Right lung (tissue), 5 donors: ENCODE measurements around the gene FAM78A. TPM values are rescaled to one million over a fixed set of nuclear protein-coding genes. Genes with fewer than 3 reads are reported as not detected.
"Not testable (repeated sequence)": the region's sequence is repeated elsewhere in the genome, so short reads cannot be mapped to it uniquely, and the experiment has no call there.

Experiments
- DNase-seq, 2 donors: peaks; one replicate each; pipeline ENCODE4 v3.0.0-alpha.2; 2013
- polyA plus RNA-seq, 5 donors: library from polyadenylated mRNA; unstranded; fragments of 120-200 nt; gene quantifications; one replicate each; pipeline versions ENCODE4 v1.2.1 to v1.2.3, GENCODE V29; 2013; ENCODE audit warnings: inconsistent platforms in 1 of 5, low replicate concordance in 1 of 5; ENCODE audit not compliant: insufficient read length in 5 of 5, insufficient read depth in 1 of 5

FAM78A gene
- polyA plus RNA-seq, 5 donors: 3.8 to 8.2 (median 5.3) TPM

GRCh38 chr9:131282175-131282574, 5.9 kb upstream of the FAM78A start:
- DNase-seq: no peak

GRCh38 chr9:131281119-131281965, 5.0 kb upstream of the FAM78A start:
- DNase-seq: no peak

- DNase-seq: no peak
These were observed 4.3 kb upstream of the FAM78A start for GRCh38 chr9:131280660-131281059.

- no peak for DNase-seq
These were observed 3.7 kb upstream of the FAM78A start for GRCh38 chr9:131279863-131280570.

GRCh38 chr9:131279196-131279862, 3.0 kb upstream of the FAM78A start:
- no peak for DNase-seq

GRCh38 chr9:131278702-131279111, 2.4 kb upstream of the FAM78A start:
- no peak for DNase-seq

GRCh38 chr9:131277910-131278701, 1.8 kb upstream of the FAM78A start:
- DNase-seq: peak; percentile 69 to 74

GRCh38 chr9:131277287-131277909, 1.1 kb upstream of the FAM78A start:
- no peak for DNase-seq

- DNase-seq: no peak
These were observed 579 bp upstream of the FAM78A start for GRCh38 chr9:131276891-131277286.

GRCh38 chr9:131275332-131276093, 797 bp downstream of the FAM78A start:
- DNase-seq: no peak

GRCh38 chr9:131274674-131275331, 1.5 kb downstream of the FAM78A start:
- DNase-seq: no peak

GRCh38 chr9:131273856-131274673, 2.2 kb downstream of the FAM78A start:
- DNase-seq: no peak

GRCh38 chr9:131273146-131273855, 3.0 kb downstream of the FAM78A start:
- no peak for DNase-seq

GRCh38 chr9:131272212-131272611, 4.1 kb downstream of the FAM78A start:
- no peak for DNase-seq

- DNase-seq: no peak
These were observed 4.8 kb downstream of the FAM78A start for GRCh38 chr9:131271506-131271931.

- not testable (repeated sequence) for DNase-seq
These were observed 5.4 kb downstream of the FAM78A start for GRCh38 chr9:131271016-131271273.

GRCh38 chr9:131270171-131271015, 5.9 kb downstream of the FAM78A start:
- DNase-seq: no peak
